GM19463 (cell line): ENCODE results near the gene NKAIN1.

ENCODE experiments used
- ATAC-seq: cut with Tn5 transposase; IDR thresholded peaks from one replicate; pipeline ENCODE4 v1.9.1; 2021; ENCODE audit warnings: mild to moderate bottlenecking, moderate library complexity; ENCODE audit not compliant: unreplicated experiment

The NKAIN1 gene

GRCh38 chr1:31234123-31234708 is 5.5 kb downstream of the NKAIN1 start:
- ATAC-seq = no peak

- ATAC-seq = no peak
Measured at GRCh38 chr1:31232689-31233088, 7.0 kb downstream of the NKAIN1 start.

DNA sequence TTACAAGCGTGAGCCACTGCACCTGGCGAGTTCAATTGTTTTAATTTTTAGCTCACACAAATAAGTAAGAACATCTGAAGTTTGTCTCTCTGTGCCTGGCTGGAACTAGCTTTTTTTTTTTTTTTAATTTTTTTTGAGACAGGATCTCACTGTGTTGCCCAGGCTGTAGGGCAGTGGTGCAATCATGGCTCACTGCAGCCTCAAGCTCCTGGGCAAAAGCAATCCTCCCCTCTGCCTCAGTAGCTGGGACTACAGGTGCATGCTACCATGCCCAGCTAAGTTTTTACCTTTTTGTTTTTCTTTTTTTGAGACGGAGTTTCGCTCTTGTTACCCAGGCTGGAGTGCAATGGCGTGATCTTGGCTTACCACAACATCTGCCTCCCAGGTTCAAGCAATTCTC is 7.9 kb downstream of the NKAIN1 start:
- no peak for ATAC-seq

DNA sequence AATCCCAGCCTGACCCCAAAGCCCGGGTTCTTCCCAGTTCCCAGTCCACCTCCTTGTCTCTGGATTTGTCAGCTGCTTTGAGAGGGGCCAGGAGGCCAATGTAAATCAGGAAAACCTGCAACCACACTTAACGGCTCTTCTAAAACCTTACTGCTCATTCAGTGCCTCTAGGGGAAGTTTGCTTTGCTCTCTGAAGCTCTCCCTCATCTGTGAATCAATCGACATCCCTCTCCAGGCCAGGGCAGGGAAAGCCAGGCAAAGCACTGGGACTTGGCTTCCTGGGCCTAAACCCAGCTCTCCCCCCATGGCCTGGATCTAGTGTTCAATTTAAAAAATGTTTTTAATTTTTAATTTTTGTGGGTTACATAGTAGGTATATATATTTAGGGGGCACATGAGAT is 9.3 kb downstream of the NKAIN1 start:
- ATAC-seq = no peak

- no peak for ATAC-seq
Measured at GRCh38 chr1:31228986-31229385, 10.7 kb downstream of the NKAIN1 start.

- no peak for ATAC-seq
Measured at GRCh38 chr1:31227891-31228568, 11.7 kb downstream of the NKAIN1 start.

DNA sequence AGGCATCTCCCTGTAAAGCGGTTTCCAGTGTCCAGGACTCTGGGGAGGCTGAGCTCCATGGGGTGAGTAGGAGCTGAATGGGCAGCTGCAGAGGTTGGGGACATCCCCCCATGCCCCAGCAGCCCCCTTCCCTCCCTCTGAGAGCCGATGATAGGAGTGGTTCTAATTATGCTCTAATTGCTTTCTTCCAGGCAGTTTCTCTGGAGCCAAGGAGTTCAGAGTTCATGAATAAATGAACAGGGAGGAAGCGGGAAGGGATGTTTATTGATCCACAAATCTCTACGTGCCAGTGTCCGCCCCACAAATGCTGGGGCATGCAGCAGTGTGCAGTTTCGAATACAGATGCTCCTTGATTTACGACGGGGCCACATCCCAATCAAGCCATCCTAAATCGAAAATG is 15.6 kb downstream of the NKAIN1 start:
- no peak for ATAC-seq

DNA sequence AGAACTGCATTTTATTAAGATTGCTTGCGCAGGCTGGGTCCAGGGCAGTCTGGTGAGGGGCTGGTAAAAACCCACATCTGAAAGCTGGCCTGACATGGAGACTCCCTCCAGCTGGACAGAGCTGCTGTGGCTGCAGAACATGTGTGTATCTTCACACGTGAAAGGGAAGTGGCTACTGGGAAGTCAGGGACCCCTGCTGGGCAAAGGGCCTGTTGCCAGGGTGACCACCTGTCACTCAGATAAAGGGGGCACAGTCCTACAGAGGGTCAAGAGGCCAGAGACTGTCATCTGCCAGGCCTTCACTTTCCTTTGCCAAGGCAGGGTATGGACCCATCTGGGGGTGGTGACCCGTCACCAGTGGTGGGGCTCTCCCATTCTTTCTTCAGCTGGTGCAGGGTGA is 17.5 kb downstream of the NKAIN1 start:
- ATAC-seq = no peak

DNA sequence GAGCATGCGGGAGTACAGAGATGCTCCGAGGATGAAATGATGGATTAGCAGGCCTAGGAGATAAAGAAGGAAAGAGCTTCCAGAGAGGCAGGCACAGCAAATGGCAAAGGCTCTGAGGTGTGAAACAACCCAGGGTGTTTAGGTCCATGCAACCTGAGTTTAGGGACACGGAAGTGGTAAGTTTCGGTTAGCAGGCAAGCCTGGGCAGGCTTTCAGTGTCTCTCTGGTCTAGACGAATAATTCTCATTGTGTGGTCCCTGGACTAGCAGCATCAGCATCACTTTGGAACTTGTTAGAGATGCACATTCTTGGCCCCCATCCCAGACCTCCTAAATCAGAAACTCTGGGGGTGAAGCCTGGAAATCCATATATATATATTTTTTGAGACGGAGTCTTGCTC is 18.6 kb downstream of the NKAIN1 start:
- ATAC-seq = no peak

GRCh38 chr1:31219489-31219888 is 20.2 kb downstream of the NKAIN1 start:
- no peak for ATAC-seq

GRCh38 chr1:31218705-31219104 is 21.0 kb downstream of the NKAIN1 start:
- no peak for ATAC-seq

GRCh38 chr1:31216016-31216415 is 23.7 kb downstream of the NKAIN1 start:
- ATAC-seq = no peak

DNA sequence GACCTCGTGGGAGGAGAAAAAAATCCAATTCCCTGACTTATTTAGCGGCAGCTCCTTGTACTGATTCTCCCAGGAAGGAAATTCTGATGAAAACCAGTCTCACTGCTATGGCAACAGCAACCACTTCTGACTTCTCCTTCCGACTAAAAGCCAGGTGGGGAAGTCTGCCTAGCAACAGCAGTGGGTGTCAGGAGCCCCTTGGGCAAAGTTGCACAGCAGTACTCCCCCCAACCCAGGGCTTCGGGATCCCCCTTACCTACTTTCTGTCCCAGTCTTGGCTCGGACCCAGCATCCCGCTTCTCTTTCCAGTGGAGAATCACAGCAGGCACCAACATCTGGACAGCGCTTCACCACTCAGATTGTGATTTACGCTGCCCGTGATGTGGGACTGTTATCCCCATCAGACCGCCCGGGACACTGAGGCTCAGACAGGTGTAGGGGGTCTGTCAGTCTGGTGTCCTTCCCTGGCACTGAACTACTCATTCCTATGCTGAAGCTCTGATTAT is 24.6 kb downstream of the NKAIN1 start:
- no peak for ATAC-seq

DNA sequence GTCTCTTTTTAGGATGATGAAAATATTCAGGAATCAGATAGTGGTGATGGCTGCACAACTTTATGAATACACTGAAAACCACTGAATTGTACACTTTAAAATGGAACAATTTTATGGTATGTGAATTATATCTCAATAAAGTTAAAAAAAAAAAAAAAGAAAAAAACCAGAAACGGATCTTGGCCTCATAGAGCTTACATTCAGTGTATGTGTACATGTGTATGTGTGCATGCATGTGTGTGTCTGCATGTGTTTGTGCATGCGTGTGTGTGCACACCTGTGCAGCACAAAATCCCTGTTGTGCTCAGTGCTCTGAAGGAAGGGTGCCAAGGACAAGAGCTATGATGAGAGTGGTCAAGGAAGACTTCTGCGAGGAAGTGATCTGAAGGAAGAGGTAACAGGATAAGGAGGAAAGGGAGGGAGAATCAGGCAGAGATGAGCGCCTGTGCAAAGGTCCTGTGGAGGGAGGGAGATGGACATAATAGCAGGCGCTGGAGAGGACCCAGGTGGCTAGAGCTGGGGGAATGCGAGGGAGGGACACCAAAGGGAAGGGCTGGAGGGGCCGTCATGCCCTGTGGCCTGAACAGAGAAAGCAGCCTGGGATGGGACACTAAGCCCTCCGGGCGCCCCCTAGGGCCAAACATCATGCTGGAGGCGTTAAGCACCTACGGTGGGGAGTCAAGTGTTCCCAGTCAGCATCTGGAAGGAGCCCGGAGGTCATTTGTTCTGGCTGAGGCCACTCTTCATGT is 25.2 kb downstream of the NKAIN1 start:
- ATAC-seq = no peak

DNA sequence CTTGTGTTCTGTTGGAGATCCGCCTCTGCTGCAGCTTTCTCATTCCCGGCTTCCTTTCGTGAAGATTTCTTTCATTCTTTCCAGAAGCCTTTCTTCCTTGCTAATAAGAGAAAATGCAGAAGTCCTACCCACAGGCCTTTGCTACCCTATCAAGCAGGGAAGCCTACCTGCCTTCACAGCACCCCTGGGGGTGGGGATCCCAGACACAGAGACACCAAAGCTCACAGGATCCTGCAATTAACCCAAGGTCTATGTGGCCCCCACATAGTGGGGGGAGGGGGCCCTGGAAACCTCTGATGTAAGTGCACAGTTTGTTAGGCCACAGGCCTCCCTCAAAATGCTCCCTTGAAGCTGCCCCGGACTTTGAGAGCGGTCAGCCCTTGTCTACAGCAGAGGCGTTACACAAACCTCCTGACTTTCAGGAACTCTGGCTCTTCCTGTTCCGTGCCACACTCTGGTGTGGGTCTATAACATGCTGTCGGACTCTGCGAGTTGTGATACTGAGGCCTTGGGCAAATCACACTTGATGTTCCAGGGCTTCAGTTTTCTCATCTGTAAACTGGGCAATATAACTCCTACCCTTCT is 31.2 kb downstream of the NKAIN1 start:
- ATAC-seq = no peak

- ATAC-seq = no peak
Measured at GRCh38 chr1:31207569-31207968, 32.1 kb downstream of the NKAIN1 start.

DNA sequence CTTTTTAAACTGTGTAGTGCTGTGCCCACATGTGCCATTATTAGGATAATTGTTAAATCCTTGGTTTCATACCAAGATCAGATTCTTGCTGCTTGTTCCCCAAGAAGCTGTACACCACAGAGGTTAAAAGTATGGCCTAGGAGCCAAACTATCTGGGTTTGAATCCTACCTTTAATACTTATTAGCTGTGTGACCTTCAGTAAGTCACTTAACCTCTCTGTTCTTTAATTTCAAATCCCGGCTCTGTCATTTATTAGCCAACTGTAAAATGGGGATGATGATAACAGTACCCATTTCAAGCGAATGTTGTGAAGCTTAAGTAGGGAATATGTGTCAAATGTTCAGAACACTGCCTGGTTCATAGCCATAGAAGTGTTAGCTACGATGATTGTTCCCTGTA is 32.6 kb downstream of the NKAIN1 start:
- ATAC-seq = no peak

GRCh38 chr1:31203215-31203614 is 36.5 kb downstream of the NKAIN1 start:
- no peak for ATAC-seq

- ATAC-seq = no peak
Measured at GRCh38 chr1:31201931-31202360, 37.7 kb downstream of the NKAIN1 start.

GRCh38 chr1:31199949-31200348 is 39.7 kb downstream of the NKAIN1 start:
- ATAC-seq = no peak

- ATAC-seq = no peak
Measured at GRCh38 chr1:31199236-31199790, 40.4 kb downstream of the NKAIN1 start.
